ENCODE results near the gene CCDC32. TPM values are rescaled to one million over a fixed set of nuclear protein-coding genes. Genes with fewer than 3 reads are reported as not detected.

Gene CCDC32
- total and polyA plus RNA-seq, 4 experiments from 2014 or later, result 31.7 to 49.3 (median 37.2) TPM

DNA sequence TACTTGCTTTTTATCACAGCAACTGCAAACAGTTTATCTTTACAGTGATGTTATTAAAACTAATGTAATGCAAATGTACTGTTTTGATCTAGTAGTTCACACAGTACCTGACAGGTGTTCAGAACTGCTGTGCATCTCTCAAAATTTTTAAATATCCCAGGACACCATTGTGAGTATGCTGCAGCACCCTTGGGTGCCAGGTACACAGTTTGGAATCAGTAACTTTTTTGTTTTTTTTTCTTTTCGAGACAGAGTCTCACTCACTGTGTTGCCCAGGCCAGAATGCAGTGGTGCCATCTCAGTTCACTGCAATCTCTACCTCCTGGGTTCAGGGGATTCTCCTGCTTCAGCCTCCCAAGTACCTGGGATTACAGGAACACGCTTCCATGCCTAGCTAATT, 32.2 kb upstream of the CCDC32 start:
- H3K27ac ChIP-seq (ENCODE audit: low read depth, low read length), result no peak overlapping the region
- Mint-ChIP-seq H3K9me3 (peaks cover 0 to 5% (median 0%) of the 10 kb centered on the region in 8 donors), H3K27me3 (no peaks in the 10 kb centered on the region), H3K36me3 (peaks cover 0 to 8% of the 10 kb centered on the region in 2 donors), H3K27ac (no peak overlapping the region), H3K4me3 (no peak overlapping the region), H3K4me1 (peaks cover 14 to 27% (median 20%) of the 10 kb centered on the region in 4 donors)
- no peaks in the 10 kb centered on the region for H3K27me3 ChIP-seq (ENCODE audit: insufficient read depth, low read length)
- H3K9me3 ChIP-seq (ENCODE audit: control insufficient read depth in 1 of 2, low read length in 2 of 2), result no peaks in the 10 kb centered on the region
- CTCF ChIA-PET (ENCODE audit: partially characterized antibody), result no interaction called here
- H3K4me3 ChIP-seq (ENCODE audit: low read length in 2 of 2), result no peak overlapping the region
- POLR2A ChIA-PET (ENCODE audit: partially characterized antibody), result no interaction called here
- DNase-seq, result no peak
- H3K4me1 ChIP-seq (ENCODE audit: insufficient read depth, low read length), result peaks cover 21% of the 10 kb centered on the region
- no peaks in the 10 kb centered on the region for H3K36me3 ChIP-seq (ENCODE audit: insufficient read depth, low read length)
- intact Hi-C loops (cut with micrococcal nuclease), result loop anchor here (10.0 kb wide), 1 partner anchor 158 kb away; the partner anchor contains the start of gene RMDN3

DNA sequence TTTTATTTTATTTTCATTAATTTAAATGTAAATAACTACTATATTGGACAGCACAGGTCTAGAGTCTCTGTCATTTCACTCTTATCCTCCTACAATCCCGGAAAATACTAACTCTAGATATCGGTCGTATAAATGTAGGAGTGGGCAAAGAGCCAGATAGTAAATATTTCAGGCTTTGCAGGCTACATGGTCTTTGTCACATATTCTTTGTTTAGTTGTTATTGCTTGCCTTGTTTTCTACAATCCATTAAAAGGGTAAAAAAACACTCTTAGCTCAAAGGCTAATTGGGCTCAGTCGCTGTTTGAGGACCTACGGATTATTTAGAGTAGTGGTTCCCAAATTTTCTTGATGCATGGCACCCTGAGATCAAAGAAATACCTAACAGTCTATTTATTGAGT, 30.9 kb upstream of the CCDC32 start:
- Mint-ChIP-seq H3K4me1 (peaks cover 14 to 32% (median 22%) of the 10 kb centered on the region in 4 donors), H3K27ac (no peak overlapping the region), H3K27me3 (no peaks in the 10 kb centered on the region), H3K4me3 (no peak overlapping the region), H3K9me3 (peaks cover 0 to 5% (median 0%) of the 10 kb centered on the region in 8 donors), H3K36me3 (peaks cover 0 to 8% of the 10 kb centered on the region in 2 donors)
- Histone ChIP-seq H3K4me1 (ENCODE audit: insufficient read depth, low read length) (peaks cover 21% of the 10 kb centered on the region), H3K36me3 (ENCODE audit: insufficient read depth, low read length) (no peaks in the 10 kb centered on the region), H3K4me3 (ENCODE audit: low read length in 2 of 2) (no peak overlapping the region), H3K27ac (ENCODE audit: low read depth, low read length) (no peak overlapping the region), H3K27me3 (ENCODE audit: insufficient read depth, low read length) (no peaks in the 10 kb centered on the region), H3K9me3 (ENCODE audit: control insufficient read depth in 1 of 2, low read length in 2 of 2) (no peaks in the 10 kb centered on the region)
- DNase-seq, result no peak
- ChIA-PET CTCF (ENCODE audit: partially characterized antibody) (no interaction called here), POLR2A (ENCODE audit: partially characterized antibody) (no interaction called here)
- intact Hi-C loops (cut with micrococcal nuclease), result loop anchor here (10.0 kb wide), 1 partner anchor 159 kb away; the partner anchor contains the start of gene RMDN3

DNA sequence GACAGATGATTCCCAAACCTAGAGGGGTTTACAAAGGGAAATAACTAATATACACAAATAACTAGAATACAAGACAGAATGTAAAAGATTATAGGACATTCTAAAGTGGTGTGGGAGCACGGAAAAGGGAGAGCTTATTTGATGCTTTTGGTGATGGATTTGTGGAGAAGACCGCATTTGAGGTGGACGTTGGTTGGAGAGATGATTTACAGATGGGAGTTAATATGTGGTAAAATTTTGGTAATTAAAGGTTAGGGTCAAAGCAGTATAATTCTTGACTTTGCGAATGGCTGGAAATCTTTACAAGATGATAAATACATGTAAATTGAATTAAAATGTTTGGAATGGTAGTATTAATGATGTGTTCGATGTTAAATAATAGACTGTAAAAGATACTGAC, 30.4 kb upstream of the CCDC32 start:
- no peak overlapping the region for H3K27ac ChIP-seq (ENCODE audit: low read depth, low read length)
- CTCF ChIA-PET (ENCODE audit: partially characterized antibody), result interaction anchor here (0.8 kb wide), 1 partner anchor 187 kb away, joined by 3 read pairs; no protein-coding TSS in a partner anchor
- intact Hi-C loops (cut with micrococcal nuclease), result loop anchor here (10.0 kb wide), 1 partner anchor 160 kb away; the partner anchor contains the start of gene RMDN3

DNA sequence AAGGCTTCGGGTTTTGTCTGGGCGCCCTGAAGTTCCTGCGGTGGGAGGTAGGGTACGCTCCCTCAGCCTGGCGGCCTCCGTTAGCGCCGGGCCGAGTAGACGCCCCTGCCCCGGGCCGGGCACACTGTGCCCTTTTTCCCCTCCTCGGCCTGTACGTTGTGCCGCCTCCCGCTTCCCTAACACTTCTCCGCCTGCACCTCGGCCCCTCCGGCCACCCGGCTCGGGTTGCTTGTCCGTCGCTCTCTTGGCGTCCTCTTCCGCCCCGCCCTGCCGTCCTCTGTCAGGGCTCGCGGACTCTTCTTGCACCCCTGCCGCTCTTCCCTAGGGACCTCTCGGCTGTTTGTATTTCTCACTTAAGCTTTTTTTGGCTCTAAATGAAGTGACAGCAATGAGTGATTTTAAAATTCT, 29.6 kb upstream of the CCDC32 start:
- POLR2A ChIA-PET (ENCODE audit: partially characterized antibody), result interaction anchor here (0.9 to 1.3 kb wide), 4 partner anchors 25 to 100 kb away, joined by 3 read pairs; partner anchors contain the start of genes CCDC32, RAD51 and RPUSD2

More for the DNA sequence above, 30.4 kb upstream of the CCDC32 start:
- POLR2A ChIA-PET (ENCODE audit: partially characterized antibody), result interaction anchor here (0.9 to 1.3 kb wide), 3 partner anchors 26 to 99 kb away, joined by 3 read pairs; partner anchors contain the start of genes CCDC32, RAD51 and RPUSD2
- Histone ChIP-seq H3K4me3 (ENCODE audit: low read length in 2 of 2) (peak overlapping the region in 1 of 2 donors; percentile 36), H3K36me3 (ENCODE audit: insufficient read depth, low read length) (no peaks in the 10 kb centered on the region), H3K4me1 (ENCODE audit: insufficient read depth, low read length) (peaks cover 25% of the 10 kb centered on the region), H3K27me3 (ENCODE audit: insufficient read depth, low read length) (no peaks in the 10 kb centered on the region), H3K9me3 (ENCODE audit: control insufficient read depth in 1 of 2, low read length in 2 of 2) (no peaks in the 10 kb centered on the region)
- Mint-ChIP-seq H3K4me1 (peaks cover 15 to 37% (median 26%) of the 10 kb centered on the region in 4 donors), H3K27ac (peak overlapping the region in 5 of 7 donors; percentile 2 to 100 (median 89)), H3K4me3 (peak overlapping the region; percentile 93 to 100 (median 96)), H3K9me3 (peaks cover 0 to 5% (median 0%) of the 10 kb centered on the region in 8 donors), H3K27me3 (no peaks in the 10 kb centered on the region), H3K36me3 (peaks cover 0 to 8% of the 10 kb centered on the region in 2 donors)
- no peak for DNase-seq

DNA sequence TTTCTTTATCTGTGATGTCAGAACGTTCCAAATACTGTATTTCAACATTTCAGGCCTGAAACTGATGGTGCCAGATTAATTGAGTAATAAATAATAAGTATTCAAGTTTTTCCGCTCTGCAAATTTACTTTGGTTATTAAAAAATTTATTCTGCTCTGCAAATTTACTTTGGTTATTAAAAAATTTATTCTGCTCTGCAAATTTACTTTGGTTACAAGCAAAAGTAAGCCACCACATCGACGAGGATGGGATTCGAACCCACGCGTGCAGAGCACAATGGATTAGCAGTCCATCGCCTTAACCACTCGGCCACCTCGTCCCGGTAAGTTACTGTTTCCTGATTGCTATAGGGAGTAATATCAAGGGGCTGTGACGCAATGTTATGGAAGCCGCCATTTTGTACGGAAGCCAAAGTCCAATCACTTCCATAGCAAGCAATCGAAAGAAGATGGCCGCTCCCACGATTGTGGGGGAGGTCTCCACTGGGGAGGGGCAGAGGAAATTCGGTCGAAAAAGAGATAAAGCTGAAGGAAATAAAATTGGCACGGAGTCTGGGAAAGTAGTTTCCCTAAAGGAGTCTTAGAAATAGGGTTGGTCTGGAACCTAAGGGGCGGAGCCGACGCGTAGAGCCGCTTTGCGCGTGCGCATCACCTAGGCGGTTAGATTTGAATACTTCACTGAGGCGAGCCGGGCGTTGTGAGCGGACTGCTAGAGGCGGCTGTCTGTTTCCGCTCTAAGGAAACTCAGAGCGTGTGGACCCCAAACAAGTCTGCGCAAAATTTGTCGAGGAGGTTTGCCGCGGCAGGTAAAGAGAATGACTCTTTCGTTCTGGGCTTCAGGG, 29.0 kb upstream of the CCDC32 start, which contains the start of gene KNL1:
TSS of gene KNL1 (plus strand) at position 662 of the 841 bp plus-strand sequence. CDS start 8,683 bp downstream, outside the sequence.
- Histone ChIP-seq H3K27me3 (ENCODE audit: insufficient read depth, low read length) (no peaks in the 10 kb centered on the region), H3K27ac (ENCODE audit: low read depth, low read length) (peak within 1 kb of the TSS; percentile 90), H3K9me3 (ENCODE audit: control insufficient read depth in 1 of 2, low read length in 2 of 2) (no peaks in the 10 kb centered on the region), H3K4me3 (ENCODE audit: low read length in 2 of 2) (peak within 1 kb of the TSS; percentile 36 to 94), H3K4me1 (ENCODE audit: insufficient read depth, low read length) (peaks cover 31% of the 10 kb centered on the region), H3K36me3 (ENCODE audit: insufficient read depth, low read length) (no peaks in the 10 kb centered on the region)
- Mint-ChIP-seq H3K4me1 (peaks cover 18 to 46% (median 31%) of the 10 kb centered on the region in 4 donors), H3K4me3 (peak within 1 kb of the TSS; percentile 93 to 100 (median 96)), H3K27me3 (peaks cover 0 to 2% of the 10 kb centered on the region in 2 donors), H3K36me3 (peaks cover 0 to 8% of the 10 kb centered on the region in 2 donors), H3K27ac (peak within 1 kb of the TSS; percentile 96 to 100 (median 99)), H3K9me3 (peaks cover 0 to 5% (median 0%) of the 10 kb centered on the region in 8 donors)
- ChIA-PET POLR2A (ENCODE audit: partially characterized antibody) (interaction anchor here (0.9 to 2.7 kb wide), 8 partner anchors 24 to 162 kb away, joined by 3 to 18 read pairs (median 3); partner anchors contain the start of genes CCDC32, RAD51 and RPUSD2), CTCF (ENCODE audit: partially characterized antibody) (interaction anchor here (0.8 to 3.4 kb wide), 5 partner anchors 84 to 309 kb away, joined by 3 to 9 read pairs (median 4); partner anchors contain the start of gene VPS18)
- peak; percentile 89 to 93 (median 91) for DNase-seq
- intact Hi-C loops (cut with micrococcal nuclease), result loop anchor here (1.0 to 10.0 kb wide), 7 partner anchors 25 to 523 kb away; partner anchors contain the start of genes CCDC32, DNAJC17, INO80 and RMDN3

More for the DNA sequence above, 29.6 kb upstream of the CCDC32 start:
- intact Hi-C loops (cut with micrococcal nuclease), result loop anchor here (1.0 to 10.0 kb wide), 7 partner anchors 25 to 523 kb away; partner anchors contain the start of genes CCDC32, DNAJC17, INO80 and RMDN3
- DNase-seq, result no peak
- peak overlapping the region; percentile 36 to 94 for H3K4me3 ChIP-seq (ENCODE audit: low read length in 2 of 2)
- H3K27me3 ChIP-seq (ENCODE audit: insufficient read depth, low read length), result no peaks in the 10 kb centered on the region
- Mint-ChIP-seq H3K4me3 (peak overlapping the region; percentile 93 to 100 (median 96)), H3K4me1 (peaks cover 18 to 45% (median 31%) of the 10 kb centered on the region in 4 donors), H3K27me3 (peaks cover 0 to 2% of the 10 kb centered on the region in 2 donors), H3K27ac (peak overlapping the region; percentile 96 to 100 (median 99)), H3K36me3 (peaks cover 0 to 8% of the 10 kb centered on the region in 2 donors), H3K9me3 (peaks cover 0 to 5% (median 0%) of the 10 kb centered on the region in 8 donors)
- H3K36me3 ChIP-seq (ENCODE audit: insufficient read depth, low read length), result no peaks in the 10 kb centered on the region
- peak overlapping the region; percentile 90 for H3K27ac ChIP-seq (ENCODE audit: low read depth, low read length)
- CTCF ChIA-PET (ENCODE audit: partially characterized antibody), result interaction anchor here (0.8 kb wide), 1 partner anchor 188 kb away, joined by 3 read pairs; no protein-coding TSS in a partner anchor
- H3K9me3 ChIP-seq (ENCODE audit: control insufficient read depth in 1 of 2, low read length in 2 of 2), result no peaks in the 10 kb centered on the region
- peaks cover 29% of the 10 kb centered on the region for H3K4me1 ChIP-seq (ENCODE audit: insufficient read depth, low read length)

DNA sequence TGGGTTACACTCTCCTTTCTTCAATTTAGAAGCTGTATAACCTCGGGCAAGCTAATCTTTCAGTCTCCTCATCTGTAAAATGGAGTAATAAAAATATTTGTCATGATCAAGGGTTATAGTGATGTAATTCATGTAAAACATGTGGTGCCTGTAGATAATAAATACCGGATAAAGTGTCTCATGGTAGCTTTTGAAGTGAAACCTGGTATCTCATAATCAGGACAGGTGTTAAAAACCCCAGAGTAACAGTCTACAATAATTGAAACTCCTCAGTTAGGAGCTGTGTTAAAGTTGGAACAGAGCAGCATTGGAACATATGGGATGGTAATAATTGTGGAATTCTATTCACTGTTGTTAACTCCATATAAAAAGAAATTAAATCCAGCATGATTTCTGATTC, 28.3 kb upstream of the CCDC32 start:
- peak overlapping the region; percentile 96 to 100 (median 99) for H3K27ac Mint-ChIP-seq
- H3K36me3 ChIP-seq (ENCODE audit: insufficient read depth, low read length), result no peaks in the 10 kb centered on the region
- peaks cover 0 to 2% of the 10 kb centered on the region in 2 donors for H3K27me3 Mint-ChIP-seq

More for the DNA sequence above, 28.3 kb upstream of the CCDC32 start:
- Histone ChIP-seq H3K4me3 (ENCODE audit: low read length in 2 of 2) (no peak overlapping the region), H3K4me1 (ENCODE audit: insufficient read depth, low read length) (peaks cover 31% of the 10 kb centered on the region), H3K27me3 (ENCODE audit: insufficient read depth, low read length) (no peaks in the 10 kb centered on the region), H3K27ac (ENCODE audit: low read depth, low read length) (peak overlapping the region; percentile 90), H3K9me3 (ENCODE audit: control insufficient read depth in 1 of 2, low read length in 2 of 2) (no peaks in the 10 kb centered on the region)
- Mint-ChIP-seq H3K4me1 (peaks cover 18 to 46% (median 31%) of the 10 kb centered on the region in 4 donors), H3K4me3 (peak overlapping the region; percentile 93 to 100 (median 96)), H3K36me3 (peaks cover 0 to 8% of the 10 kb centered on the region in 2 donors), H3K9me3 (peaks cover 0 to 5% (median 0%) of the 10 kb centered on the region in 8 donors)
- intact Hi-C loops (cut with micrococcal nuclease), result loop anchor here (5.0 to 10.0 kb wide), 4 partner anchors 84 to 524 kb away; partner anchors contain the start of genes INO80 and RMDN3
- peak in 4 of 5 donors; percentile 33 to 47 (median 38) for DNase-seq
- ChIA-PET CTCF (ENCODE audit: partially characterized antibody) (interaction anchor here (0.8 to 3.4 kb wide), 5 partner anchors 85 to 309 kb away, joined by 3 to 9 read pairs (median 4); partner anchors contain the start of gene VPS18), POLR2A (ENCODE audit: partially characterized antibody) (interaction anchor here (0.6 to 2.7 kb wide), 6 partner anchors 24 to 638 kb away, joined by 3 to 18 read pairs (median 6); partner anchors contain the start of genes CCDC32, CHP1, EXD1 and RAD51)

Measured in CD4-positive, alpha-beta memory T cell (primary cell).